Kidney (tissue), 22 donors: ENCODE results near the gene STAU1. TPM values are rescaled to one million over a fixed set of nuclear protein-coding genes. Genes with fewer than 3 reads are reported as not detected.
A peak's percentile ranks its signal among the peaks of the same experiment; 100 is the strongest.

ENCODE experiments used
- DNase-seq, 5 donors: peaks; one replicate each; pipeline ENCODE4 v3.0.0-alpha.2; 2013 to 2020
- FAIRE-seq: peaks from 2 replicates; lab custom pipeline; 2012; peaks lifted over from hg19 to GRCh38; lab: Jason Lieb, UNC
- H3K27ac ChIP-seq, 2 donors: one replicate each; pipeline ENCODE4 v1.7.0; 2013; ENCODE audit warnings: low read depth in 2 of 2, low read length in 2 of 2, inconsistent platforms in 1 of 2
- H3K27me3 ChIP-seq: one replicate; pipeline ENCODE4 v1.7.1; 2013; ENCODE audit warnings: low read length, inconsistent platforms; ENCODE audit not compliant: control insufficient read depth, insufficient read depth
- H3K36me3 ChIP-seq, 3 donors: one replicate each; pipeline versions ENCODE4 v1.7.0 to v1.7.1; 2013; ENCODE audit warnings: low read length in 3 of 3, control low read depth in 1 of 3, inconsistent platforms in 1 of 3; ENCODE audit not compliant: insufficient read depth in 3 of 3, control insufficient read depth in 2 of 3
- H3K4me1 ChIP-seq, 3 donors: one replicate each; pipeline versions ENCODE4 v1.7.0 to v1.7.1; 2013; ENCODE audit warnings: low read length in 3 of 3, inconsistent platforms in 1 of 3, low read depth in 1 of 3; ENCODE audit not compliant: control insufficient read depth in 2 of 3, insufficient read depth in 2 of 3
- H3K4me3 ChIP-seq, 3 donors: one replicate each; pipeline versions ENCODE4 v1.7.0 to v1.8.1; 2013; ENCODE audit warnings: low read length in 3 of 3, control low read depth in 1 of 3, inconsistent platforms in 1 of 3
- H3K9ac ChIP-seq, 3 donors: one replicate each; pipeline versions ENCODE4 v1.7.0 to v1.7.1; 2013; ENCODE audit warnings: low read length in 3 of 3, control low read depth in 1 of 3, inconsistent platforms in 1 of 3
- H3K9me3 ChIP-seq, 3 donors: one replicate each; pipeline versions ENCODE4 v1.7.0 to v1.7.1; 2013; ENCODE audit warnings: low read length in 3 of 3, control low read depth in 1 of 3, inconsistent platforms in 1 of 3; ENCODE audit not compliant: control insufficient read depth in 2 of 3, insufficient read depth in 1 of 3
- CTCF ChIP-seq: IDR thresholded peaks from 3 replicates; pipeline ENCODE4 v1.5.1; 2012; ENCODE audit warnings: mild to moderate bottlenecking, moderate library complexity, borderline replicate concordance; ENCODE audit not compliant: insufficient read depth; ENCODE audit errors: extremely low read depth
- intact Hi-C: fragments of 100-400 bp; cut with DNase I; formaldehyde crosslinking; loops from one replicate; pipeline ENCODE4 v1.11.1; 2022
- long read RNA-seq, 10 donors: library from polyadenylated mRNA in 1 of 10; unstranded in 1 of 10; transcript quantifications; one replicate each; pipeline ENCODE4 v2.0.0 and lab custom pipeline, GENCODE V29; 2021 to 2026
- polyA plus RNA-seq: library from polyadenylated mRNA; stranded (reverse); fragments of 350-450 nt; fragmentation: Illumina TruSeq; extraction: RNeasy Lipid Tissue Mini Kit (QIAGEN cat#74804); gene quantifications from one replicate; pipeline ENCODE4 v1.2.3, GENCODE V29; 2014; ENCODE audit warnings: low read depth, low replicate concordance; ENCODE audit not compliant: insufficient read depth
- total RNA-seq: library from RNA; stranded (reverse); fragmentation: NEBNext Ultra II Directional; extraction: Animal tissue kit (Norgen Biotek cat#: 25700); gene quantifications from one replicate; pipeline ENCODE4 v1.2.1, GENCODE V29; 2021
- donor health status: control.
- donor health status: control.
- donor health status: control.
- donor health status: control.
- donor health status: control.
- donor health status: DM: yes; HTN: yes; CAD: no.
- donor health status: Normal renal cell carcinoma (clear cell type).

STAU1 gene, protein sequence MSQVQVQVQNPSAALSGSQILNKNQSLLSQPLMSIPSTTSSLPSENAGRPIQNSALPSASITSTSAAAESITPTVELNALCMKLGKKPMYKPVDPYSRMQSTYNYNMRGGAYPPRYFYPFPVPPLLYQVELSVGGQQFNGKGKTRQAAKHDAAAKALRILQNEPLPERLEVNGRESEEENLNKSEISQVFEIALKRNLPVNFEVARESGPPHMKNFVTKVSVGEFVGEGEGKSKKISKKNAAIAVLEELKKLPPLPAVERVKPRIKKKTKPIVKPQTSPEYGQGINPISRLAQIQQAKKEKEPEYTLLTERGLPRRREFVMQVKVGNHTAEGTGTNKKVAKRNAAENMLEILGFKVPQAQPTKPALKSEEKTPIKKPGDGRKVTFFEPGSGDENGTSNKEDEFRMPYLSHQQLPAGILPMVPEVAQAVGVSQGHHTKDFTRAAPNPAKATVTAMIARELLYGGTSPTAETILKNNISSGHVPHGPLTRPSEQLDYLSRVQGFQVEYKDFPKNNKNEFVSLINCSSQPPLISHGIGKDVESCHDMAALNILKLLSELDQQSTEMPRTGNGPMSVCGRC
- total RNA-seq: 85.4 TPM
- polyA plus RNA-seq: 53.3 TPM
- long read RNA-seq, donor 1, partial matches to known transcripts: 61 of 68 reads
- long read RNA-seq, donor 1, other reads (novel, unspliced or antisense): 0 of 68 reads
- long read RNA-seq, donor 2, transcript STAU1-203 (13 exons, 3,211 nt): major isoform, 8 of 34 reads
- long read RNA-seq, donor 2, partial matches to known transcripts: 21 of 34 reads
- long read RNA-seq, donor 2, other reads (novel, unspliced or antisense): 0 of 34 reads
- long read RNA-seq, donor 3, partial matches to known transcripts: 16 of 24 reads
- long read RNA-seq, donor 3, other reads (novel, unspliced or antisense): 0 of 24 reads
- long read RNA-seq, donor 4, transcript STAU1-203 (13 exons, 3,211 nt): major isoform, 6 of 17 reads
- long read RNA-seq, donor 4, partial matches to known transcripts: 7 of 17 reads
- long read RNA-seq, donor 4, other reads (novel, unspliced or antisense): 0 of 17 reads
- long read RNA-seq, donor 5: 0 reads
- long read RNA-seq, donor 6, transcript STAU1-203 (13 exons, 3,211 nt): major isoform, 10 of 38 reads
- long read RNA-seq, donor 6, partial matches to known transcripts: 28 of 38 reads
- long read RNA-seq, donor 6, other reads (novel, unspliced or antisense): 0 of 38 reads
- long read RNA-seq, donor 7, transcript STAU1-203 (13 exons, 3,211 nt): major isoform, 25 of 98 reads
- long read RNA-seq, donor 7, partial matches to known transcripts: 57 of 98 reads
- long read RNA-seq, donor 7, other reads (novel, unspliced or antisense): 9 of 98 reads
- long read RNA-seq, donor 8, partial matches to known transcripts: 59 of 63 reads
- long read RNA-seq, donor 8, other reads (novel, unspliced or antisense): 0 of 63 reads
- long read RNA-seq, donor 9, partial matches to known transcripts: 20 of 25 reads
- long read RNA-seq, donor 9, other reads (novel, unspliced or antisense): 0 of 25 reads
- long read RNA-seq, donor 10, partial matches to known transcripts: 6 of 11 reads
- long read RNA-seq, donor 10, other reads (novel, unspliced or antisense): 0 of 11 reads

GRCh38 chr20:49187851-49188641, at the start of gene STAU1:
TSS of gene STAU1 (minus strand) at chr20:49188334. CDS start at chr20:49166201, 22,133 bp downstream.
- FAIRE-seq (no peak), DNase-seq (peak; percentile 97 to 99 (median 98))
- no peaks in the 10 kb centered on the region for H3K36me3 ChIP-seq
- peaks cover 0 to 7% (median 0%) of the 10 kb centered on the region in 3 donors for H3K4me1 ChIP-seq
- no peak for TF ChIP-seq CTCF
- peak within 1 kb of the TSS; percentile 12 to 96 (median 80) for H3K9ac ChIP-seq
- no peaks in the 10 kb centered on the region for H3K27me3 ChIP-seq
- peak within 1 kb of the TSS; percentile 78 to 86 for H3K27ac ChIP-seq
- no peaks in the 10 kb centered on the region for H3K9me3 ChIP-seq
- H3K4me3 ChIP-seq: peak within 1 kb of the TSS; percentile 65 to 92 (median 84)
- intact Hi-C loops: no loop called here

- no peaks in the 10 kb centered on the region for H3K9me3 ChIP-seq
- intact Hi-C loops: no loop called here
- DNase-seq: no peak
Observed at GRCh38 chr20:49237531-49237930, 49.4 kb upstream of the STAU1 start.

More at GRCh38 chr20:49237531-49237930, 49.4 kb upstream of the STAU1 start:
- no peaks in the 10 kb centered on the region for H3K27me3 ChIP-seq
- no peak overlapping the region for H3K27ac ChIP-seq
- FAIRE-seq: no peak
- no peak for TF ChIP-seq CTCF
- H3K4me1 ChIP-seq: no peaks in the 10 kb centered on the region
- no peak overlapping the region for H3K4me3 ChIP-seq
- no peak overlapping the region for H3K9ac ChIP-seq
- peaks cover 5 to 64% (median 54%) of the 10 kb centered on the region in 3 donors for H3K36me3 ChIP-seq
